Natural killer cell (primary cell): ENCODE data around the gene AP2A2. TPM values are rescaled to one million over a fixed set of nuclear protein-coding genes. Genes with fewer than 3 reads are reported as not detected.
A peak's percentile ranks its signal among the peaks of the same experiment; 100 is the strongest.
"Not testable (repeated sequence)": the region's sequence is repeated elsewhere in the genome, so short reads cannot be mapped to it uniquely, and the experiment has no call there.

ENCODE experiments used
- ATAC-seq, 3 donors: fragments of 150-1000 bp in 2 of 3; fragments of 200-7000 bp in 1 of 3; cut with Tn5 transposase; 1 replicate in 1 of 3; 2 replicates in 2 of 3; pipeline ENCODE4 v1.10.0; 2021; ENCODE audit warnings: mild to moderate bottlenecking in 2 of 3, moderate library complexity in 2 of 3
- DNase-seq, 2 donors: peaks; one replicate each; pipeline versions ENCODE4 v3.0.0 to v3.0.0-alpha.2; 2013 to 2021; ENCODE audit warnings: mixed read lengths in 1 of 2
- H3K27ac ChIP-seq: one replicate; pipeline ENCODE4 v1.5.1; 2013; ENCODE audit warnings: mild to moderate bottlenecking, low read length
- H3K27me3 ChIP-seq: one replicate; pipeline ENCODE4 v1.6.1; 2013; ENCODE audit warnings: low read length; ENCODE audit not compliant: control insufficient read depth, insufficient read depth
- H3K36me3 ChIP-seq: one replicate; pipeline ENCODE4 v1.6.1; 2013; ENCODE audit warnings: low read length; ENCODE audit not compliant: control insufficient read depth, insufficient read depth
- H3K4me1 ChIP-seq: one replicate; pipeline ENCODE4 v1.6.1; 2013; ENCODE audit warnings: low read length; ENCODE audit not compliant: control insufficient read depth, insufficient read depth
- H3K4me3 ChIP-seq: one replicate; pipeline ENCODE4 v1.5.1; 2013; ENCODE audit warnings: low read length
- H3K9me3 ChIP-seq: one replicate; pipeline ENCODE4 v1.6.1; 2013; ENCODE audit warnings: low read length; ENCODE audit not compliant: control insufficient read depth, insufficient read depth
- H3K27ac Mint-ChIP-seq, 2 donors: one replicate each; pipeline ENCODE4 v1.8.0; 2022; ENCODE audit warnings: mild to moderate bottlenecking in 2 of 2, mixed read lengths in 2 of 2, moderate library complexity in 1 of 2
- H3K27me3 Mint-ChIP-seq, 2 donors: one replicate each; pipeline ENCODE4 v1.8.0; 2022; ENCODE audit warnings: low read depth in 2 of 2, mixed read lengths in 2 of 2
- H3K36me3 Mint-ChIP-seq: one replicate; pipeline ENCODE4 v1.8.0; 2022; ENCODE audit warnings: mixed read lengths
- H3K4me1 Mint-ChIP-seq, 2 donors: one replicate each; pipeline ENCODE4 v1.8.0; 2022; ENCODE audit warnings: mixed read lengths in 2 of 2
- H3K4me3 Mint-ChIP-seq: one replicate; pipeline ENCODE4 v1.8.0; 2022; ENCODE audit warnings: mild to moderate bottlenecking, moderate library complexity, mixed read lengths
- H3K9me3 Mint-ChIP-seq, 2 donors: one replicate each; pipeline ENCODE4 v1.8.0; 2022; ENCODE audit warnings: mixed read lengths in 2 of 2
- WGBS: methylation state at CpG from one replicate; pipeline ENCODE4 v1.1.7; 2013; ENCODE audit warnings: missing lambda C conversion rate; ENCODE audit not compliant: insufficient coverage; 5-methylcytosine and 5-hydroxymethylcytosine counted together
- intact Hi-C: fragments of 100-400 bp; cut with micrococcal nuclease; formaldehyde crosslinking; loops from one replicate; pipeline ENCODE4 v1.14.2; 2022
- total RNA-seq, 4 donors: library from RNA; stranded (reverse); fragments of 120-200 nt in 1 of 4; gene quantifications; one replicate each; pipeline versions ENCODE4 v1.2.3 to v1.2.4, GENCODE V29; 2013 to 2022
- TF ChIP-seq, protein P1 (sequence below): fragments of 200-600 bp; IDR thresholded peaks from one replicate; pipeline ENCODE4 v1.8.0; 2022; ENCODE audit warnings: antibody characterized with exemption

Gene AP2A2
- total RNA-seq, 3 donors from 2014 or later (not counting 1 experiment from before 2014, with no cell fraction given), result 57.2 to 120 (median 82.9) TPM

DNA sequence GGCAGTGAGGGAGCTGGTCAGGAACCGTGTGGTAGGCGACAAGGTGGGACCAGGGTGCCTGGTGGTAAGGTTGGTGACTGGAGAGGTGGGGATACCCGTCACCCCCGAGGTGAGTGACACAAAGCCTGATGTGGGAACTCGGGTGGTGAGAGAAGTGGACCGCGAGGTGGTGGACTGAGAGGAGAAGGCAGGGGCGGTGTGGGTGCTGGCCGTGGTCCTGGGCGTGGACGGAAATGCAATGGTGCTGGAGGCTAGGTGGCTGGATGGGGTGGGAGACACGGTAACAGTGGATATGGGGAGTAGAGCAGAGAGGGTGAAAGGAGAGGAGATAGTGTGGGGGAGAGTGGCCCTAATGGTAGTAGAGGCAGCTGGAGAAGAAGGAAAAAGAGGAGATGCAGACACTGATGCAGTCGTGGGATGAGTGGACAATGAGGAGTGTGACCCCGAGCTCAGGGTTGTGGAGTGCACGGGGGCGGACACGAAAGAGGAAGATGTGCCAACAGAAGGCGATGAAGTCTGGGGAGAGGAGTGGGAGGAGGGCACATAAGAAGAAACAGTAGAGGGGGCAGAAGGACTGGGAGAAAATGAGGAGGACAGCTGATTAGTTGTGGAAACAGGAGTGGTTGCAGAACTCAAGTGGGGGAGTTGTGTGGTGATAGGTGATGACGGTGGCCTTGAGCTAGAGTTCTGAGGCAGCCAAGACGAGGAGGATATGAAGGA lies 90.3 kb downstream of the AP2A2 start:
- WGBS, result 93% methylated on average over 20 of the region's 20 CpGs
- no peaks in the 10 kb centered on the region for H3K27me3 Mint-ChIP-seq
- ATAC-seq (no peak), DNase-seq (no peak)
- TF ChIP-seq, protein P1, sequence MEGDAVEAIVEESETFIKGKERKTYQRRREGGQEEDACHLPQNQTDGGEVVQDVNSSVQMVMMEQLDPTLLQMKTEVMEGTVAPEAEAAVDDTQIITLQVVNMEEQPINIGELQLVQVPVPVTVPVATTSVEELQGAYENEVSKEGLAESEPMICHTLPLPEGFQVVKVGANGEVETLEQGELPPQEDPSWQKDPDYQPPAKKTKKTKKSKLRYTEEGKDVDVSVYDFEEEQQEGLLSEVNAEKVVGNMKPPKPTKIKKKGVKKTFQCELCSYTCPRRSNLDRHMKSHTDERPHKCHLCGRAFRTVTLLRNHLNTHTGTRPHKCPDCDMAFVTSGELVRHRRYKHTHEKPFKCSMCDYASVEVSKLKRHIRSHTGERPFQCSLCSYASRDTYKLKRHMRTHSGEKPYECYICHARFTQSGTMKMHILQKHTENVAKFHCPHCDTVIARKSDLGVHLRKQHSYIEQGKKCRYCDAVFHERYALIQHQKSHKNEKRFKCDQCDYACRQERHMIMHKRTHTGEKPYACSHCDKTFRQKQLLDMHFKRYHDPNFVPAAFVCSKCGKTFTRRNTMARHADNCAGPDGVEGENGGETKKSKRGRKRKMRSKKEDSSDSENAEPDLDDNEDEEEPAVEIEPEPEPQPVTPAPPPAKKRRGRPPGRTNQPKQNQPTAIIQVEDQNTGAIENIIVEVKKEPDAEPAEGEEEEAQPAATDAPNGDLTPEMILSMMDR, result no peak
- peak overlapping the region; percentile 41 for H3K4me3 Mint-ChIP-seq
- peaks cover 28 to 34% of the 10 kb centered on the region in 2 donors for H3K4me1 Mint-ChIP-seq
- intact Hi-C loops, result loop anchor here (10.0 kb wide), 1 partner anchor 71 kb away; no protein-coding TSS in a partner anchor
- no peaks in the 10 kb centered on the region for H3K36me3 Mint-ChIP-seq
- H3K27ac Mint-ChIP-seq, result peak overlapping the region in 1 of 2 donors; percentile 11
- Histone ChIP-seq H3K27me3 (no peaks in the 10 kb centered on the region), H3K4me1 (peaks cover 35% of the 10 kb centered on the region), H3K4me3 (no peak overlapping the region), H3K27ac (no peak overlapping the region), H3K36me3 (peaks cover 7% of the 10 kb centered on the region), H3K9me3 (no peaks in the 10 kb centered on the region)
- peaks cover 3 to 17% of the 10 kb centered on the region in 2 donors for H3K9me3 Mint-ChIP-seq

DNA sequence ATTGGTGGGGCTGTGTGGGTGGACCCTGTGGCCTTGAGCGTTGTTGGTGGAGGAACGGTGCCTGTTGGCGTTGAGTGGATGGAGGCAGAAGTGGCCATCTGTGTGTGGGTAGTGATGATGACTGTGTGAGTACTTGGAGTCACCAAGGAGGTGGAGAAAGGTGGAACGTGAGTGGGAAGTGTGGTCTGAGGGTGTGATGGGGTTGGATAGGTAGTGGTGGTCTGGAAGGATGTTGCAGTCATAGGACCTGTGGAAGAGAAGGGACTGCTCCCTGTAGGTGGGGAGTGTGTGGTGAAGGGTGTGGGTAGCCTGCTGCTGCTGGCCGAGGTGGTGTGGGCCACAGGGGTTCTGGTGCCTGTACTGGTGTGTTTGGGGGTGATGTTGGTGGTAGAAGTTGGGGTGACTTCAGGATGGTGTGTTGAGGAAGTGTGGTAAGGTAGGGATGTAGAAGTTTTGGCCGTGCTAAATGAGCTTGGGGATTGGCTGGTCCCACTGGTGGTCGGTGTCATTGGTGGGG lies 91.0 kb downstream of the AP2A2 start:
- not testable (repeated sequence) for H3K27me3 Mint-ChIP-seq, H3K9me3 ChIP-seq, H3K36me3 Mint-ChIP-seq, H3K36me3 ChIP-seq, H3K27me3 ChIP-seq, H3K27ac ChIP-seq, H3K4me3 ChIP-seq
- 59% methylated on average over 7 of the region's 7 CpGs for WGBS
- DNase-seq (peak; percentile 15 to 33), ATAC-seq (peak; percentile 46 to 49 (median 47))
- Mint-ChIP-seq H3K9me3 (peaks cover 3 to 17% of the 10 kb centered on the region in 2 donors), H3K4me1 (peaks cover 28 to 34% of the 10 kb centered on the region in 2 donors), H3K4me3 (peak overlapping the region; percentile 41), H3K27ac (peak overlapping the region; percentile 1 to 11)
- intact Hi-C loops, result loop anchor here (10.0 kb wide), 1 partner anchor 72 kb away; no protein-coding TSS in a partner anchor
- H3K4me1 ChIP-seq, result peaks cover 35% of the 10 kb centered on the region

DNA sequence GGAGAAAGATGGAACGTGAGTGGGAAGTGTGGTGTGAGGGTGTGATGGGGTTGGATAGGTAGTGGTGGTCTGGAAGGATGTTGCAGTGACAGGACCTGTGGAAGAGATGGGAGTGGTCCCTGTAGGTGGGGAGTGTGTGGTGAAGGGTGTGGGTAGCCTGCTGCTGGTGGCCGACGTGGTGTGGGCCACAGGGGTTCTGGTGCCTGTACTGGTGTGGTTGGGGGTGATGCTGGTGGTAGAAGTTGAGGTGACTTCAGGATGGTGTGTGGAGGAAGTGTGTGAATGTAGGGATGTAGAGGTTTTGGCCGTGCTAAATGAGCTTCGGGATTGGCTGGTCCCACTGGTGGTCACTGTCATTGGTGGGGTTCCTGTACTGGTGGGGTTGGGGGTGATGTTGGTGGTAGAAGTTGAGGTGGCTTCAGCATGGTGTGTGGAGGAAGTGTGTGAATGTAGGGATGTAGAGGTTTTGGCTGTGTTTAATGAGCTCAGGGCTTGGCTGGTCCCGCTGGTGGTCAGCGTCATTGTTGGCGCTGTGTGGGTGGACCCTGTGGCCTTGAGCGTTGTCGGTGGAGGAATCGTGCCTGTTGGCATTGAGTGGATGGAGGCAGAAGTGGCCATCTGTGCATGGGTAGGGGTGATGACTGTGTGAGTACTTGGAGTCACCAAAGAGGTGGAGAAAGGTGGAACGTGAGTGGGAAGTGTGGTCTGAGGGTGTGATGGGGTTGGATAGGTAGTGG lies 91.8 kb downstream of the AP2A2 start:
- no peaks in the 10 kb centered on the region for H3K27me3 Mint-ChIP-seq
- H3K9me3 Mint-ChIP-seq, result peaks cover 3 to 17% of the 10 kb centered on the region in 2 donors
- Histone ChIP-seq H3K36me3 (no peaks in the 10 kb centered on the region), H3K27ac (no peak overlapping the region), H3K4me3 (no peak overlapping the region), H3K9me3 (no peaks in the 10 kb centered on the region), H3K27me3 (no peaks in the 10 kb centered on the region), H3K4me1 (peaks cover 35% of the 10 kb centered on the region)
- H3K4me3 Mint-ChIP-seq, result peak overlapping the region; percentile 41
- H3K27ac Mint-ChIP-seq, result peak overlapping the region; percentile 1 to 11
- H3K36me3 Mint-ChIP-seq, result no peaks in the 10 kb centered on the region
- peaks cover 28 to 36% of the 10 kb centered on the region in 2 donors for H3K4me1 Mint-ChIP-seq
- DNase-seq (peak; percentile 19 to 28), ATAC-seq (peak; percentile 29 to 45 (median 43))
- intact Hi-C loops, result loop anchor here (10.0 kb wide), 1 partner anchor 73 kb away; no protein-coding TSS in a partner anchor
- TF ChIP-seq, protein P1, result no peak
- WGBS, result 71% methylated on average over 12 of the region's 12 CpGs

DNA sequence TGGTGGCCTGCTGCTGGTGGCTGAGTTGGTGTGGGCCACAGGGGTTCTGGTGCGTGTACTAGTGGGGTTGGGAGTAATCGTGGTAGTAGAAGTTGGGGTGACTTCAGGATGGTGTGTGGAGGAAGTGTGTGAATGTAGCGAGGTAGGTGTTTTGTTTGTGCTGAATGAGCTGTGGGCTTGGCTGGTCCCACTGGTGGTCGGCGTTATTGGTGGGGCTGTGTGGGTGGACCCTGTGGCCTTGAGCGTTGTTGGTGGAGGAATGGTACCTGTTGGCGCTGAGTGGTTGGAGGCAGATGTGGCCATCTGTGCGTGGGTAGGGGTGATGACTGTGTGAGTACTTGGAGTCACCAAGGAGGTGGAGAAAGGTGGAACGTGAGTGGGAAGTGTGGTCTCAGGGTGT lies 92.4 kb downstream of the AP2A2 start:
- WGBS, result 86% methylated on average over 9 of the region's 9 CpGs
- peak overlapping the region; percentile 29 for H3K4me3 Mint-ChIP-seq
- peaks cover 28 to 38% of the 10 kb centered on the region in 2 donors for H3K4me1 Mint-ChIP-seq
- no peaks in the 10 kb centered on the region for H3K27me3 Mint-ChIP-seq
- intact Hi-C loops, result loop anchor here (10.0 kb wide), 1 partner anchor 73 kb away; no protein-coding TSS in a partner anchor
- H3K27ac Mint-ChIP-seq, result peak overlapping the region in 1 of 2 donors; percentile 11
- TF ChIP-seq, protein P1, result no peak
- H3K36me3 Mint-ChIP-seq, result no peaks in the 10 kb centered on the region
- Histone ChIP-seq H3K27ac (no peak overlapping the region), H3K4me1 (peaks cover 35% of the 10 kb centered on the region), H3K9me3 (no peaks in the 10 kb centered on the region), H3K4me3 (no peak overlapping the region), H3K27me3 (no peaks in the 10 kb centered on the region), H3K36me3 (no peaks in the 10 kb centered on the region)
- DNase-seq (no peak), ATAC-seq (no peak)
- H3K9me3 Mint-ChIP-seq, result peaks cover 3 to 17% of the 10 kb centered on the region in 2 donors
